Prostate gland (tissue), 2 donors: ENCODE measurements around the gene TCF20.

Experiments
- POLR2AphosphoS5 ChIP-seq: sonication (generic); formaldehyde crosslinking; IDR thresholded peaks from one replicate; pipeline ENCODE4 v1.6.1; 2017; ENCODE audit warnings: antibody characterized with exemption
- TF ChIP-seq, protein P1 (sequence below), 4 experiments: fragments of 200-600 bp in 2 of 4; fragments of 450-650 bp in 2 of 4; sonication (generic) in 2 of 4; IDR thresholded peaks; 1 replicate in 3 of 4; 2 replicates in 1 of 4; pipeline ENCODE4 v1.5.1; 2016 to 2019; ENCODE audit warnings: antibody characterized with exemption in 4 of 4, mild to moderate bottlenecking in 2 of 4, moderate library complexity in 2 of 4

GRCh38 chr22:42268852-42269410, 1.5 kb downstream of the TCF20 start:
- TF ChIP-seq, protein P1, sequence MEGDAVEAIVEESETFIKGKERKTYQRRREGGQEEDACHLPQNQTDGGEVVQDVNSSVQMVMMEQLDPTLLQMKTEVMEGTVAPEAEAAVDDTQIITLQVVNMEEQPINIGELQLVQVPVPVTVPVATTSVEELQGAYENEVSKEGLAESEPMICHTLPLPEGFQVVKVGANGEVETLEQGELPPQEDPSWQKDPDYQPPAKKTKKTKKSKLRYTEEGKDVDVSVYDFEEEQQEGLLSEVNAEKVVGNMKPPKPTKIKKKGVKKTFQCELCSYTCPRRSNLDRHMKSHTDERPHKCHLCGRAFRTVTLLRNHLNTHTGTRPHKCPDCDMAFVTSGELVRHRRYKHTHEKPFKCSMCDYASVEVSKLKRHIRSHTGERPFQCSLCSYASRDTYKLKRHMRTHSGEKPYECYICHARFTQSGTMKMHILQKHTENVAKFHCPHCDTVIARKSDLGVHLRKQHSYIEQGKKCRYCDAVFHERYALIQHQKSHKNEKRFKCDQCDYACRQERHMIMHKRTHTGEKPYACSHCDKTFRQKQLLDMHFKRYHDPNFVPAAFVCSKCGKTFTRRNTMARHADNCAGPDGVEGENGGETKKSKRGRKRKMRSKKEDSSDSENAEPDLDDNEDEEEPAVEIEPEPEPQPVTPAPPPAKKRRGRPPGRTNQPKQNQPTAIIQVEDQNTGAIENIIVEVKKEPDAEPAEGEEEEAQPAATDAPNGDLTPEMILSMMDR (IDR thresholded peaks at IDR 0.05): no peak
- no peak for TF ChIP-seq POLR2AphosphoS5
